ENCODE results near the gene MYL6B. TPM values are rescaled to one million over a fixed set of nuclear protein-coding genes. Genes with fewer than 3 reads are reported as not detected.

Gene MYL6B
- total RNA-seq, 1 donor from 2014 or later: 131 TPM

DNA sequence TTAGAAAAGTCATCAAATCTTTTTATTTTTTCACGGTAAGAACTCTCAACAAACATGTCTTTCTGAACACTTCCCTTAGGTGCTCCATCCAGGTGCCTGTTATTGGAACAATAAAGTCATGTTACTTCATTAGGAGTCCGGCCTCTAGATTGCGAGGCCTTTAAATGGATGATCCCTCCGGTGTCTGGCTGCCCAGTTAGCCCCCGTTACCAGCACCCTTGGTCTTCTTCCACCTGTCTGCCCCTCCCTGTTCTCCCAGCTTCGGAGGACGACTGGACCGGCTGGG is 48.6 kb upstream of the MYL6B start:
- peak overlapping the region; percentile 93 for H3K4me3 Mint-ChIP-seq
- Histone ChIP-seq H3K9me3 (ENCODE audit: low read depth) (no peaks in the 10 kb centered on the region), H4K20me1 (ENCODE audit: low read depth) (peaks cover 30% of the 10 kb centered on the region), H3K4me1 (peaks cover 11% of the 10 kb centered on the region), H3K27ac (peak overlapping the region; percentile 48), H3K9ac (peak overlapping the region; percentile 50), H3F3A (ENCODE audit: low read depth) (peaks cover 18% of the 10 kb centered on the region), H3K79me2 (ENCODE audit: low read depth) (peaks cover 46% of the 10 kb centered on the region), H3K4me2 (peak overlapping the region; percentile 74), H3K27me3 (no peaks in the 10 kb centered on the region), H3K36me3 (peaks cover 12% of the 10 kb centered on the region), H2AFZ (replicated peaks) (peak overlapping the region; percentile 46), H3K4me3 (peak overlapping the region; percentile 83)
- H3K27ac Mint-ChIP-seq: peak overlapping the region; percentile 81
- peaks cover 24% of the 10 kb centered on the region for H3K4me1 Mint-ChIP-seq
- H3K9me3 Mint-ChIP-seq: no peaks in the 10 kb centered on the region
- TF ChIP-seq EZH2 (IDR thresholded peaks at IDR 0.05) (no peak), EZH2phosphoT487 (IDR thresholded peaks at IDR 0.05) (no peak)
- peaks cover 9% of the 10 kb centered on the region for H3K36me3 Mint-ChIP-seq
- H3K27me3 Mint-ChIP-seq (ENCODE audit: insufficient read depth, low read depth): peaks cover 3% of the 10 kb centered on the region
- no peak for DNase-seq (ENCODE audit: low spot score)

GRCh38 chr12:56104109-56104814 is 48.1 kb upstream of the MYL6B start, which contains the start of gene PA2G4:
PA2G4 (plus strand) TSS chr12:56104559; CDS start chr12:56104738, 179 bp downstream.
- TF ChIP-seq EZH2phosphoT487 (IDR thresholded peaks at IDR 0.05): no peak
- TF ChIP-seq EZH2 (IDR thresholded peaks at IDR 0.05): no peak
- TF ChIP-seq, protein P1, sequence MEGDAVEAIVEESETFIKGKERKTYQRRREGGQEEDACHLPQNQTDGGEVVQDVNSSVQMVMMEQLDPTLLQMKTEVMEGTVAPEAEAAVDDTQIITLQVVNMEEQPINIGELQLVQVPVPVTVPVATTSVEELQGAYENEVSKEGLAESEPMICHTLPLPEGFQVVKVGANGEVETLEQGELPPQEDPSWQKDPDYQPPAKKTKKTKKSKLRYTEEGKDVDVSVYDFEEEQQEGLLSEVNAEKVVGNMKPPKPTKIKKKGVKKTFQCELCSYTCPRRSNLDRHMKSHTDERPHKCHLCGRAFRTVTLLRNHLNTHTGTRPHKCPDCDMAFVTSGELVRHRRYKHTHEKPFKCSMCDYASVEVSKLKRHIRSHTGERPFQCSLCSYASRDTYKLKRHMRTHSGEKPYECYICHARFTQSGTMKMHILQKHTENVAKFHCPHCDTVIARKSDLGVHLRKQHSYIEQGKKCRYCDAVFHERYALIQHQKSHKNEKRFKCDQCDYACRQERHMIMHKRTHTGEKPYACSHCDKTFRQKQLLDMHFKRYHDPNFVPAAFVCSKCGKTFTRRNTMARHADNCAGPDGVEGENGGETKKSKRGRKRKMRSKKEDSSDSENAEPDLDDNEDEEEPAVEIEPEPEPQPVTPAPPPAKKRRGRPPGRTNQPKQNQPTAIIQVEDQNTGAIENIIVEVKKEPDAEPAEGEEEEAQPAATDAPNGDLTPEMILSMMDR (IDR thresholded peaks at IDR 0.05): no peak
- peak within 1 kb of the TSS; percentile 67 for H3K27ac ChIP-seq
- DNase-seq (ENCODE audit: low spot score): peak; percentile 100
- peaks cover 46% of the 10 kb centered on the region for H3K79me2 ChIP-seq (ENCODE audit: low read depth)
- H3K4me3 ChIP-seq: peak within 1 kb of the TSS; percentile 83
- Mint-ChIP-seq H3K9me3 (no peaks in the 10 kb centered on the region), H3K4me1 (peaks cover 24% of the 10 kb centered on the region), H3K4me3 (peak within 1 kb of the TSS; percentile 93), H3K27me3 (ENCODE audit: insufficient read depth, low read depth) (peaks cover 2% of the 10 kb centered on the region), H3K36me3 (peaks cover 9% of the 10 kb centered on the region), H3K27ac (peak within 1 kb of the TSS; percentile 99)
- H3F3A ChIP-seq (ENCODE audit: low read depth): peaks cover 18% of the 10 kb centered on the region
- H4K20me1 ChIP-seq (ENCODE audit: low read depth): peaks cover 30% of the 10 kb centered on the region
- peak within 1 kb of the TSS; percentile 97 for H3K4me2 ChIP-seq
- no peaks in the 10 kb centered on the region for H3K27me3 ChIP-seq
- H3K36me3 ChIP-seq: peaks cover 12% of the 10 kb centered on the region
- H3K9me3 ChIP-seq (ENCODE audit: low read depth): no peaks in the 10 kb centered on the region
- H3K9ac ChIP-seq: peak within 1 kb of the TSS; percentile 89
- peak within 1 kb of the TSS; percentile 74 for H2AFZ ChIP-seq (replicated peaks)
- H3K4me1 ChIP-seq: peaks cover 11% of the 10 kb centered on the region

DNA sequence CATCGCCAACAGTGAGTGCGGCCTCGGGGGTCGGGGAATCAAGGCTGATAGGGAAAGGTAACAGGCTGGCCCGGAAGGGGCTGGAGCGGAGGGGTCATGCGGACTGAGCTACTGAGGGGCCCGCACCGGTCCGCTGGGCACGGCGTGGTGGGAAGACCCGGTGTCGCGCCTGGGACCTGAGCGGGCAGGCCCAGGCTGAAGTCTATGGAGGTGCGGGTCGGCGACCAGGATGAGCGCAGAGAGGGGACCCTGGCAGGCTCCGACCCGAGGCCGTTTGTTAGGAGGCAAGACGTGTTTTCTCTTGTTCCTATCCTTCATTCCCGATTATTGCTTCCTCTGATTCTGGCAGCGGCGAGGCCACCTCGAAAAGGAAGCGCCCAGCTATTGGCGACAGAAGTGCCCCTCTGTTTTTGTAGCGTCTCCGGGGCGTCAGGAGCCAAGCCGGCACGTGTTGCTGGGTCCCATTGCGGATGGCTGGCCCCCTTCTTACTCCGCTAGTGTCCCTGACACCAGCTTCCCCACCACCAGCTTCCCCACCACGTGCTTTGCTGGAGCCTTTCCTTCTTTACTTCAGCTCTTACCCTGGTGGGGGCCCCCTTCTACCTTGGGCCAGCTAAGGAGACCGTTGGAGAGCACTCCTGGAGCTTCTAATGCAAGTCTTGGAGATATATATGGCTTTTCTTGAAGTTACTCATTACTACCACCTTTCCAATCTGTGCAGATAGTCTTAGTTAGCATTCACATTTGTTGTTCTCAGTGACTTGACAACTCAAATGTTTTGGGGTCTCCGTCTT is 47.4 kb upstream of the MYL6B start:
- no peaks in the 10 kb centered on the region for H3K9me3 Mint-ChIP-seq
- Histone ChIP-seq H4K20me1 (ENCODE audit: low read depth) (peaks cover 30% of the 10 kb centered on the region), H3K79me2 (ENCODE audit: low read depth) (peaks cover 46% of the 10 kb centered on the region), H3F3A (ENCODE audit: low read depth) (peaks cover 22% of the 10 kb centered on the region), H2AFZ (replicated peaks) (peak overlapping the region; percentile 74), H3K27me3 (no peaks in the 10 kb centered on the region), H3K4me3 (peak overlapping the region; percentile 83), H3K4me2 (peak overlapping the region; percentile 97), H3K9me3 (ENCODE audit: low read depth) (no peaks in the 10 kb centered on the region), H3K36me3 (peaks cover 16% of the 10 kb centered on the region), H3K4me1 (peaks cover 11% of the 10 kb centered on the region), H3K27ac (peak overlapping the region; percentile 67), H3K9ac (peak overlapping the region; percentile 89)
- peak overlapping the region; percentile 93 for H3K4me3 Mint-ChIP-seq
- TF ChIP-seq, protein P1 (IDR thresholded peaks at IDR 0.05): no peak
- TF ChIP-seq EZH2phosphoT487 (IDR thresholded peaks at IDR 0.05) (no peak), EZH2 (IDR thresholded peaks at IDR 0.05) (no peak)
- peak overlapping the region; percentile 99 for H3K27ac Mint-ChIP-seq
- H3K4me1 Mint-ChIP-seq: peaks cover 24% of the 10 kb centered on the region
- H3K36me3 Mint-ChIP-seq: peaks cover 12% of the 10 kb centered on the region
- peaks cover 2% of the 10 kb centered on the region for H3K27me3 Mint-ChIP-seq (ENCODE audit: insufficient read depth, low read depth)
- DNase-seq (ENCODE audit: low spot score): no peak
